HG03135 (cell line): ENCODE measurements around the gene MYLK.

Experiments used
- ATAC-seq: cut with Tn5 transposase; IDR thresholded peaks from one replicate; pipeline ENCODE4 v1.9.1; 2021; ENCODE audit warnings: mild to moderate bottlenecking, moderate library complexity; ENCODE audit not compliant: unreplicated experiment

The MYLK gene

DNA sequence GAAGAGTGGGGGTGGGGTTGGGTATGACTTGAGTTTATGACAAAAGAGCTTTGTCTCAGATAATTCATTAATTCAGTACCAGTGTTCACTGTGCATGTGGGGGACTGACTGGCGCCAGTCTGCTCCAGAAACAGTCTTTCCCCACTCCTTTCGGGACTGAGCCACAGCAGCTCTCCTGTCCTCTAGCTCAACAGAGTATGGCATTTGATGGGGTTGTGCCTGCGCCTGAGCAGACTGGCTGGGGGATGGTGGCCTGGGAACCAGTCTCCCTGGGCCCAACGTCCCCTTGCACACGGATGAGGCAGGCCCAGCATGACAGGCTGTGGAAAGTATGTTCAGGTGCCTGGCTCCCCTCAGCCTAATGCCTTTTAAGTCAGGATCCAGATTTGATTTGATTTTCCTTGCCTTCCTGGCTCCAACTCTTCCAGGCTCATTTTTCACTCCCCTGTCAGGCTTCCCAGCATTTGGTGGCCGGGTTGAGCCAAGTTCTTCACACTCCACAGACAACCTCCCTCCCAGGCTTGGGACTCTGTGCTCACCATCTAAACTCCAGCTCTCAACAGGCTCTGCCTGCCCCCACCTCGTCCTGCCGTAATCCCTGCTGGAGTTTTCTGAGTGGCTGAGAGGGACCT lies 105.0 kb downstream of the MYLK start:
- no peak for ATAC-seq

DNA sequence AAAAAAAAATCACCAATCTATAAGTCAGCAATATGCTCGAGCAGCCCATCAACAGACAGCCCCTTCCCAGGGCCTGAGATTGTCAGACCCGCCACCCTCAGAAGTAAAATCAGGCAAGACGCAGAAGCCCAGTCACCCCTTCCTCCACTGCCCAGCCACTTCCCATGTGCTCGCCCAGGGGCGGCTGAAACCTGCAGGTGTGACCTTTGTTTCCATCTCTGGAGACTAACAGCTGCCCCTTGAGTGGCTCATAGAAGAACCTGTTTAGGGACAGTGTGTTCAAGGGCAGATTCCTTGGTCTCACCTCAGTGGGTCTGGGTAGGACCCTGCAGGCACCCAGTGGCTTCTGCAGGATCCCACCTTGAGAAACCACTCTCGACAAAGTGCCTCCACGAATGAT lies 105.6 kb downstream of the MYLK start:
- ATAC-seq, result no peak

DNA sequence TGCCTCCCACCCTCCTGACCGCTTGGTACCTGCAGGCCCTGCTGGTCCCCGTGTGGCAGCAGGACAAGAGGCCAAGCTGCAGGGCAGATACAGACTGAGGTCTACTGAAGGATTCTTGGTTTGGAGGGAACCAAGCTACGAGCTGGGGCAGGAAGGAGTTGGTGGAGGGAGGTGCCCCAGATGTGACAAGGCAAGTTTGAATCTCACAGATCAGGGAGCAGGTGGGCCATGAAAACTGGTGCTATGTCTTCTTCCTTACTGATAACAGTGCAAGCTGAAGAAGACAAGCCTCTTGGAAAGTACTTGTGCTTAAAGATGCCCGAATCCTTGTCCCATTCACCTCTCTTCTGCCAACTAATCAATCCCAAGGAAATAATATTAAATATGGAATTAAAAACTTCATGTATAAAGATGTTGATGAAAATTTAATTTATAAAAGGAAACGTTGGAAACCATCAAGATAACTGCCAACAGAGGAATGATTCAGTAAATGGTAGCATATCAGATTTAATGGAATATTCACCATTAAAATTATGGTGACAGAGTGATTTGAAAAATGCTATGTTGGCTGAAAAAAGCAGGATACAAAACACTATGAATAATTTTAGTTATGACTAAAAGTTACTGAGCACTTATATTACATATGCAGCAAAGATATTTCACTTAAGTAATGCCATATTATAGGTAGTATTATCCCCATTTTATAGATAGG lies 107.9 kb downstream of the MYLK start:
- ATAC-seq, result no peak

DNA sequence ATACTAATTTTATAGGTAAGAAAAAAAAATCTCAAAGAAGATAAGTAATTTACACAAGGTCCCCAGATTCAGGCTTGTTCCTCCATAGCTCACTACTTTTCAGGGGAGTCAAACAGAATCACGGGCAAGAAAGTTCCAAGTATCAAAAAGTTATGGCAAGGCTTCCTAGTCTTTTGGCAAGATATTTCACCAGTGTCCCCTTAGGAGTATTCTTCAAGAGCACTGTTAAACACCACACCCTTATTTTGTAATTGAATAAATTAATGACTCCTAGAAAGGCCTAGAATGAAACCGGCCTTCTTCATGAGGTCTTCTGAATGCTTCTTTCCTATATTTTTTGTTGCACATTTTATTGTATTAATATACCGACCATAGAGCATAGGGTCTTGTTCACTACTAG lies 109.7 kb downstream of the MYLK start:
- ATAC-seq, result no peak

DNA sequence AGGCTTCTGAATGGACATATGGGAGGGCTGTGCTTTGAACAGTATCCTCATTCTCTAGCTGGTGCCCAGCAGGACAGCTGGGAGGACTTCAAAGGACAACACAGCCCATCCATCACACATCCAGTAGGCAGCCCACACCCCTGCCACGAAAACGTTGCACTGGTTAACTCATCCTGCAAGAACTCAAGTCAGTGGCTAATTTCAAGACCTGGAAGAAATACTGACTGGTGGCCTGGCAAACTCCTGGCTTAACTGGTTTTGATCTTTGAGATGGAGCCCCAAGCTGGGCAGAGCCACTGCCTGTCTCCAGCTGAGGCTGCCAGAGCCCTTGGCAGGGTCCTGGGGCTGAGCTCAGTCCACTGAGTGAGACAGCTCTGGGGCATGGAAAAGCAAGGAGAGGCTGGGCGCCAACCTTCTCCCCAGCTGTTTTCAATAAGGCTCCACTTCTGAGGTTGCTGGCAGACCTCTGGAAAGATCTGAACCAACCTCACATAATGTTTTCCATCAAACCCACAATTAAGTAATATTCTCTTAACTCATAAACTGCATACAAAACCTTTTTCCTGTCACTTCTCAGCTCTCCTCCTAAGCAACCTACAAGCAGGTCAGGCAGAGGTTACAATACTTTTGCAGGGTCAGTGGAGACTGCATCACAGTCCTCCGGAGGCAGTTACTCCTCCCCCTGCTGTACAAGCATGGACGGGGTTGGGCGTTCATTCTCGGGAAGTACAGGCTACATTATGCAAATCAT lies 110.3 kb downstream of the MYLK start:
- ATAC-seq, result no peak

DNA sequence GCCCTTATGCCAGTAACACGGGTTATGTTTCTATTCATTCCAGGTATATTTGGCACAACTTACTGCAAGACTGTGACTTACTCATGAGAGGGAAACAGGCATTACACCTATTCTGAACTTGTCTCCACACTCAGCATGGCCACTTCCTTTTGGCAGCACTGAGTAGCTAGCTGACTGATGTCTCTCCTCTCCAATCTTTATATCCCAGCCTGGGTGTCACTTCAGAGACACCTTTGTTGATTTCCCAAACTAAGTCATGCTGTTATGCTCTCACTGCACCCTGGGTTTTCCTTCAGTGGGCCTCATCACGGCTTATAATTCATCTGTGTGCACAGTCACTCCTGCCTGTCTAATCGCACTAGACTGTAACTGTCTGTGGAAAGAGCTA lies 114.8 kb downstream of the MYLK start:
- ATAC-seq, result no peak

DNA sequence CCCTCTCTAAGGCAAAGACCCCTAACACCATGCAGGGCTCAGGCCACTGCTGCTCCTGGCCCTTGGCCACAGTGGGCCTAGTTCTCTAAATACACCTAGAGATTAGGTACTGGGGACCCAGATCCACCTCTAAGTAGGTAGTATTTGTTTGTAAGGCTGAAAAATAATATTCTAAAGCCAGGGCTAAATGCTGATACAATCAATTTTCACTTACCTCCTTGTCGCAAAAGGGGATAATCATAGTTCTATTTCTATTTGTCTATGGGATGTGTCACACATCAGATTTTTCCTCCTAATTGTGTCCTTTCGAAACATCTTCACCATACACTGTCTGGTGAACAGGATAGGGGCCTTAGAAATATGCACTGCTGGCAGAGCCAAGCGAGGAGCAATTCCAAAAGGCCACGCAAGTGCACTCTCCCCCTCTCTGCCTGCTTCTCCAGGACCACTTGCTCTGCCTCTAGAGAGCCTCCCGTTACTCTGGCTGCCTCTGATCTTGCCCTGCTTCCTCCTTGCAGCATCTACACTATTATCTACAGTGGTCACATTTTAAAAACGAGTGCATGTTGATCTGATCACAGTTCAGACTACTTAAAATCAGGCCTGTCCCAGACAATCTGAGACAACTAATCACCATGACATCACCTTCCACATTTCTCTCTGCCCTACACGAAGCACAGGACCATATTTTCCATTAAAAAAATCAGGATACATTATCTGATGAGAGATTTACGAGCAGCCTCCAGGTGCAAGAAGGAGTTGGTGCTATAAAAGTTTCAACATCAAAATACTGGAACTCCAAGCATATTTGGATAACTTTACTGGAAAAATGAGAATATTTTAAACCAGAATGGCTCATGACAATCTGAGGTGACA lies 115.4 kb downstream of the MYLK start:
- no peak for ATAC-seq

DNA sequence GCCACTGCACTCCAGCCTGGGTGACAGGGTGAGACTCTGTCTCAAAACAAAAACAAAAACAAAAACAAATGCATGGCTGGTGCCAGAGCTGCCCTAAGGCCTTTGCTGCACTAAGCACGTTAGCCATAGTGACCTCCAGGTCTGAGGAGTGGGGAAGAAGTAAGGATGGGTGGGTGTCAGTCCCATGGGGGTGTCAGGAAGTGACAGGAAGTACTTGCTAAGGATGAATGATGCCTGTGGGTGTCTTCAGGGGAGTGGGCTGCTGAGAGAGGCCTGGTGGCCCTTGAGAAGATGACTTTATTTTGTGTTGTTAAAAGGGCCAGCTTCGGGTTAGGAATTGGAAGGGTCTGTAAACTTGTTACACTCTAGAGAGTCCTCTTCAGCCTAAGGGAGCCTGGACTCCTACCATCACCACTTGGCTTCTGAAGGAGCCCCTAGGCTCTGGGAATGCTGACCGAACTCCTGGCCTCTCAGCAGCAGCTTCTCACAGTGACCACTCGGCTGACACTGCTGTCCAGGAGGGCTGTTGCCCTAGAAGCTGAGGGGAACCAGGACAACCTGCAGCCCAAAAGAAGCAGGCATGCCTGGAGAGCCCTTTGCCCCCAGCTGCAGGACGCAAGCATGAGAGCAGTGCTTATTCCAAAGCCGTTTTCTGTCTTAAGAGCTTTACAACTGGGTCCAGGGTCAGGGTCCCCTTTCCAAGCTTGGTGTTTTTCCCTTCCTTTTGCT lies 116.4 kb downstream of the MYLK start:
- no peak for ATAC-seq

DNA sequence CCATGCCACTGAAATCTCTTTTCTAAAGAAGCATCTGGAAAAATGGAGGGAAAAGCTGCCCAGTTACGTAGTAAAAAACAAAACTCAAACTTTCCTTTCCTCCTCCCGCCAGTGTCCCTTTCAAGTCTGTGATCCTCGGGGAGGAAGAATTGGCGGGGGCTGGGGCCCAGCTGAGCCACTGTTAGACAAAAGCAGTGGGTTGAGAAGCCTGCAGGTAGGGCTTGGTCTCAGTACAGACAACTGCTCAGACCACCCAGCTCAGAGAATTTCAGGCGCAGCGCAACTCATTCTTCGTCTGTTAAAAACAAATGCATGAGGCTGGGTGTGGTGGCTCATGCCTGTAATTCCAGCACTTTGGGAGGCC lies 117.1 kb downstream of the MYLK start:
- no peak for ATAC-seq

DNA sequence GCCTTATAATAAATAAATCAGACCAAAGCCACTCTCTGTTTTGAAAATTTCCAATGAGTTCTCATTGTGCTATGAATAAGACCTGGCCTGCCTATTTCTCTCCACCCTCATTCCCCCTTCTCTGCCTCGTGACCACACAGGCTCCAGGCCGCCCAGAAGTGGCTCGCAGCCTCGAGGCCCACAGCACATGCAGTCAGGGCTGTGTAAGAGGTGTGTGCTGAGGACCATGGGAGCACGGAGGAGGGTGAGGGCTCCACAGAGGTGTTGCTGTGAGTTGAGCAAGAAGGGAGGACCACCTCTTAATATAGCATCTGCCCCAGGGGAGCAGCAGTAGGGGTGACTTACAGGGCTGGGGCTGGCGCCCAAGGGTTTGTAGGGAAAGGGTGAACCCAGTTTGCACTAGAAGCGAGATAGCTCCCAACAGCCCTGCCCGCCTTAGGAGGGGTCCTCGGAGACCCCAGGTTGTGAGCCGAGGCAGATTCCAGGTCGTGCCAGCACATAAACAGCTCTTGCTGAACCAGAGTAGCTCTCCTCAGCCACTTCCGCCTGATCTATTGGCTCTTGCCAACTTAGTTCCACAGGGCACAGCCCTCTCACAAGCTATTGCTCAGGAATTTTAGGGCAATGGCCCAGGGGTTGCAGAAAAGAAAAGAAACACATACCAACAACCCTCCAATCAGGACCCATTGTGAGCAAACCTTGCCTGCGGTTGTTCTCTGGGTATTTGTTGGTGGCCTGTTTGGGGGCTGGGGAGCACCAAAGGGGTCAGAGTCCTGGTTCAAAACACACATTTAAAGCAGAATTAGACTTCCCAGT lies 117.7 kb downstream of the MYLK start:
- no peak for ATAC-seq

DNA sequence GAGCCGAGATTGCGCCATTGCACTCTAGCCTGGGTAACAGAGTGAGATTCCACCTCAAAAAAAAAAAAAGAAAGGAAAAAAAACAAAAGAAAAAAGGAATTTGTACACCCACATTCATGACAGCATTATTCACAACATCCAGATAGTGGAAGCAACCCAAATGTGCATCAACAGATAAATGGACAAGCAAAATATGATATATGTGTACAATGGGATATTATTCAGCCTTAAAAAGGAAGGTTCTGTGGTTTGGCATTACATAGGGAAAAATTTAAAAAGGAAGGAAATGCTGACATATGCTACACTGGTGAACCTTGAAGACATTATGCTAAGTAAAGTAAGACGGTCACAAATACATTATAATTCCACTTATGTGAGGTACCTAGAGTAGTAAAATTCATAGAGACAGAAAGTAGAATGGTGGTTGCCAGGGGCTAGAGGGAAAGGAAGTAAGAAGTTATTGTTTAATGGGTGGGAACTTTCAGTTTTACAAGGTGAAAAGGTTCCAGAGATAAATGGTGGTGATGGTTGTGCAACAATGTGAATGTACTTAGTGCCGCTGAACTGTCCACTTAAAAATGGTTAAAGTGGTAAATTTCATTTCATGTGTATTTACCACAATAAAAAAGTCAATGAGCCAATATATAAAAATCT lies 118.5 kb downstream of the MYLK start:
- peak; percentile 77 for ATAC-seq

DNA sequence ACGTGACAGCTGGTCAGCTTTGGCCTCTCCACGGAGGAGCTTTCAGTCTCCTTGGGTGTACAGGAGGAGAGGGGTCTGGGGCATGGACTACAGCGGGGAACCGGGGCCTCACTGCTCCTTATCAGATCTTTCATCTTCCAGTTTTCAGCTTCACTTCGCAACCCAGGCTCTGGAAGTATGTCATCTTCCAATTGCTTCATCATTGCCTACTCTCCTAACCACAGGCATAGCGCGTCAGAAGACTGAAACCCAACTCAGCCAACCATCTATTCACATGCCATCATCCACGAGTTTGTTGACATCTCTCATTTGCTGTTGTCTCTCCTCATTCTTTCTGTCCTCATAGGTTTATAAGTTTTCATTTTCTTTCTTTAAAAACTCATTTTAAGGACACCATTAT lies 119.5 kb downstream of the MYLK start:
- no peak for ATAC-seq

DNA sequence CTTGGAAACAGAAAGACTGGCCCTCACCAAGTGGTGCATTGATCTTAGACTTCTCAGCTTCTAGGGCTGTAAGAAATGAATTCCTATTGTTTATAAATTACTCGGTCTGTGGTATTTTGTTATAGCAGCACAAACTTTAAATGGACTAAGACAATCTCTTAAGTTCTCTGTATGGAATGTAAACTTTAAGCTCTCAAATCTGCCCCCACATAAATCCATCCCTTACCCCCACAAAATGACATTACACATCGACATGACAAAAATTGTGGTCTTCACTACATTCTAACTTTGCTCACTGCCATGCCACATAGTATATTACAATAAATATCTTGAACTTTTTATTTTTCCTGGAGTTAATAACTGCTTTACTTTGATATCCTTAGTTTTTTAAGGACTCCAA lies 121.3 kb downstream of the MYLK start:
- ATAC-seq, result no peak

DNA sequence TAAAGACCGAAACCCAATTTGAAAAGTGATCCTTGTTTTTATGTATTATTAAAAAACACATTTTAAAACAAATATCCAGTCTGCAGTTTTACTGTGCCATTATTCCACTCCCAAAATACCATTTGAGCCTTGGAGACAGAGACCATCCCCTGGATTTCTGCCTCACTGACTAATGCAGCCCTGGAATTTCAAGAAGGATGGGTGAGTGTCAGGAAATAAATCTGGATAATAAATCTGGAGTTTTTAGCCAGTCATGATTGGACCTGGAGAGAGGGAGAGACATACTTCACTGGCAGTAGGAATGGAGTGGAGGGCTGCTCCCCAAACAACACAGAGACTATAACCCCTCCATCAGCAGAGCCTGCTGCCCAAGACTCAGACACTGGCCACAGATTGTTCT lies 123.3 kb downstream of the MYLK start:
- ATAC-seq, result no peak

DNA sequence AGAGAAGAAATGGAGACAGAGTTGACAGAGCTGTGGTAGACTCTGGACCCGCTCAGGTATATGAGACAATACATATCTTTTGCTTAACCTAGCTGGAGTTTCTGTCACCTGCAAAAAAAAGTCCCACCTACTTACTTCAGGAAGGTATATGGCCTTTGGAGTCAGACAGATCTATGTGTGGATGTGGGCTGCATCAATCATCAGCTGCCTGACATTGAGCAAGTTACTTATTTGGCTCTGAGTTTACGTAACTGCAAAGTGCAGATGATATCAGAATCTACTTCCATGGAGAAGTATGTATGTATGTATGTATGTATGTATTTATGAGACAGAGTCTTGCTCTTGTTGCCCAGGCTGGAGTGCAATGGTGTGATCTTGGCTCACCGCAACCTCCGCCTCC lies 124.3 kb downstream of the MYLK start:
- ATAC-seq, result no peak

DNA sequence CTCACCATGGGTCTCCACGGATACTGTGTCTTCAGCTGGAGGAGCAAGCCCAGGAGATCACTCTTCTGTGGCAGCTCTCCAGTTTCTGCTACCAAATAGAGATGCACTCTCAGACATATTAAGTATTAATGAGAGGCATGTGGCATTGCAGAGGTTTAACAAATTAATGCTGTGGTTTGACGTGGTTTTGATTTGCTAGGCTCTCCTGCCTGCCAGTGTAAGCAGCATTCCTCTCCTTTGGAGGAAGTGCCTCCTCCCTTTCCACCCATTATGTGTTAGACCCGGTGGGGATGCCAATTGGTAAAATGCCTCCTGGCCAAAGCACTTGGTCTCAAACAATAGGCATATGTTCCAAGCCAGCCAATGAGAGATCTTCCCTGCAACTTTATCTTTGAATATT lies 124.8 kb downstream of the MYLK start:
- no peak for ATAC-seq

DNA sequence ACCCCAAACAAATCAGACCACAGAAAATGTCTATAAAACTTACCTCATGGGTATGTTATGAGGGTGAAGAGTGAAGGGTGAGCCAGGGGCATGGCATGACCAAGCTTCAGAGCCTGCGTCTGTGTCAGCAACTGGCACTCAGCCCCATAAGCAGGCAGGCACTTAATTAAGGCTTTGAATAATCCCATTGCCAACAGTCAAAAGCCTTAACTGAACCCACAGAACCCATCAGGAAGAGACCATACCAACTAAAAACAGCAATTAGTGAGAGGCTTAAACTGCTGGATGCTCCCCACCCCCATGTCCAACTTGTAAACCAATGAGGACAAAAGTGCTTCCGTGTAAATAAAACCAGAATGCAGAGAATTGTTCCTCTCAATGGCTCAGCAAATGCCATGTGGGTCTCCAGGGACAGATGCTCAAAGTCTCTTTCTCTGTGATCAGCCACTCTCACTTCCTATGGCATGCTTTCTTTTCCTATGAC lies 126.0 kb downstream of the MYLK start:
- ATAC-seq, result no peak

DNA sequence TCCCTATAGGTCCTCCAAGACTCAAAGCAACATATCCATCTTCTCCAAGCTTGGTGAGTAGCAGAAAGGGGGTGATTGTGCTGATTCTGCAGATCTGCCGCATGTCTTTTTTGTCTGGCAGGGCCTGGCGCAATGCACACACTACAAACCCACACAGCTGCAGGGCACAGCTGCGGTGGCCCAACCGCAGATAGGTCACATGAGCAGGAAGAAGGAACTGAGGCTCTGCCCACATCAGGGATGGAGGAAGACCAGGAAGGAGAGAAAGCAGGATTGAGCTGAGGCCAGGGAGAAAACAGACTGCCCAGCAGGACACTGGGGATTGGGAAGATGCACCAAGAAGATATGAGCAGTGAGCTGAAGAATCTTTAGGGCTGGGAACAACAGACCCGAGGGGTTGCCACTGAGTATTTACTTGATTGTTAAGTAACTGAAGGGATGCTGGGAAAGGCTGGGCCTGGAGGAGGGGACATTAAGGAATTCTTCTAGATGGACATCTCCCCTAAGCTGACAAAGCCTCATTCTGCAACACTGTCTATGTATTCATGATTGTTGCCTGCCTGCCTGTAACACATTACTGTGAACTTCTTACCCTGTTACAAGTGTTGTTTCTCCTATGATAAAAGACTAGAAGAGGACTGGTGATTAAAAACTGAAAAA lies 126.7 kb downstream of the MYLK start:
- no peak for ATAC-seq

DNA sequence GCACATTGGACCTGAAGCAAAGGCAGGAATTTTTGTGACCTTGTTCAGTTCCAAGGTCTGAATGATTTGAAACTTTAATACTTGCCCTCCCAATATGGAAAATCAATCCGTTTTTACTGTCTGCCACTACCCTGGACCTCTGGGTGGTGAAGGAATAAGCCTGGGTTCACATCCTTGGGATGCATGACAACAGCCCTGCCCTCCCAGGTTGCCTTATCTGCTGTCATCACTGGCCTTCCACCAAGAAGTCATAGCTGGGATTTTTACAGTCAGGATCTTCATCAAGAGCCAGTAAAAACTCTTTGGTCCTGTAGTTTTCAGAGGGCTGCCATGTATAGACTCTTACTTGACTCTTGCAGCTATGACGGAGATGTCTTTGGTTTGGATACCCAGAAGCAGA lies 128.6 kb downstream of the MYLK start:
- no peak for ATAC-seq
